GM12864 (cell line): ENCODE data around the gene RABGEF1.
"Not testable (repeated sequence)": the region's sequence is repeated elsewhere in the genome, so short reads cannot be mapped to it uniquely, and the experiment has no call there.

ENCODE experiments used
- DNase-seq: peaks from one replicate; pipeline ENCODE4 v3.0.0-alpha.2; 2011; ENCODE audit warnings: low read depth
- H3K4me3 ChIP-seq: 2 replicates; pipeline ENCODE4 v1.5.1; 2011; ENCODE audit warnings: mild to moderate bottlenecking, low read depth, low read length, control low read depth
- CTCF ChIP-seq: IDR thresholded peaks from 2 replicates; pipeline ENCODE4 v1.5.1; 2011; ENCODE audit warnings: low read depth, mild to moderate bottlenecking, moderate library complexity, low read length, control low read depth, inconsistent platforms; ENCODE audit errors: missing control alignments

The RABGEF1 gene

GRCh38 chr7:66698652-66699205, 41.8 kb upstream of the RABGEF1 start:
- DNase-seq: no peak
- TF ChIP-seq CTCF: no peak
- no peak overlapping the region for H3K4me3 ChIP-seq

GRCh38 chr7:66699998-66700397, 40.5 kb upstream of the RABGEF1 start:
- H3K4me3 ChIP-seq: no peak overlapping the region
- TF ChIP-seq CTCF: no peak
- no peak for DNase-seq

GRCh38 chr7:66700633-66701131, 39.9 kb upstream of the RABGEF1 start:
- TF ChIP-seq CTCF: no peak
- DNase-seq: no peak
- H3K4me3 ChIP-seq: no peak overlapping the region

GRCh38 chr7:66707825-66708224, 32.7 kb upstream of the RABGEF1 start:
- H3K4me3 ChIP-seq: no peak overlapping the region
- DNase-seq: no peak
- TF ChIP-seq CTCF: no peak

- H3K4me3 ChIP-seq, DNase-seq: not testable (repeated sequence)
These were observed 29.8 kb upstream of the RABGEF1 start for GRCh38 chr7:66710752-66711151.

- DNase-seq: no peak
- no peak for TF ChIP-seq CTCF
- H3K4me3 ChIP-seq: no peak overlapping the region
These were observed 26.8 kb upstream of the RABGEF1 start for GRCh38 chr7:66713687-66714086.

DNA sequence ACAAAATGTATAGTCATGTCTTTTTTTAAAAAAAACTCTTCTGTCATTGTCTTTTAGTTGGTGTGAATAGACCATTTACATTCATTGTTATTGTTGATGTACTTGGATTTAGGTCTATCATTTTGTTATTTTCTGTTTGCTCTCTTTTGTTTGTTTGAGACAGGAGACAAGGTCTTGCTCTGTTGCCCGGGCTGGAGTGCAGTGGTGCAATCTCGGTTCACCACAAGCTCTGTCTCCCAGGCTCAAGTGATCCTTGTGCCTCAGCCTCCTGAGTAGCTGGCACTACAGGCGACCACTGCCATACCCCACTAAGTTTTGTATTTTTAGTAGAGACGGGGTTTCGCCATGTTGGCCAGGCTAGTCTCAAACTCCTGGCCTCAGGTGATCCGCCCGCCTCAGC, 23.9 kb upstream of the RABGEF1 start:
- not testable (repeated sequence) for H3K4me3 ChIP-seq, DNase-seq

DNA sequence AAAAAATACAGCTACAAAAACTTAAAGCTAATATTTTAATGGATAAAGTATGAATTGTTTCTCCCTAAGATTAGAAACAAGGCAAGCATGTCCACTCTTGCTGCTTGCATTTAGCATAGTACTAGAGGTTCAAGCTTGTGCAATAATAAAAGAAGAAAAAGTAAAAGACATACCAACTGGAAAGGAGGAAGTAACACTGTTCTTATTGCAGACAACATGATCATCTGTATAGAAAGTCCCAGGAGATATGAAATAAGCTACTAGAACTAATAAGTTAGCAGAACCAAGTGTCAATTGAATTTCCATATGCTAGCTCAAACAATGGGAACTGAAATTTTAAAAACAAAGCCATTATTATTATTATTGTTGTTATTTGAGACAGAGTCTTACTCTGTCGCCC, 20.0 kb upstream of the RABGEF1 start:
- TF ChIP-seq CTCF: no peak
- DNase-seq: no peak
- no peak overlapping the region for H3K4me3 ChIP-seq
